HepG2 (cell line): ENCODE data around the gene ZNF430. TPM values are rescaled to one million over a fixed set of nuclear protein-coding genes. Genes with fewer than 3 reads are reported as not detected.
A peak's percentile ranks its signal among the peaks of the same experiment; 100 is the strongest.

ENCODE experiments used
- BCL6 ChIP-seq: IDR thresholded peaks from 2 replicates; pipeline ENCODE4 v1.6.1; 2016; ENCODE audit warnings: missing genetic modification reagents, missing compliant biosample characterization
- CHD2 ChIP-seq: IDR thresholded peaks from 2 replicates; pipeline ENCODE4 v1.6.1; 2011; ENCODE audit warnings: low read depth, low read length, improper control_type of control experiment
- FOXA1 ChIP-seq, 2 experiments: fragments of 450-650 bp in 1 of 2; sonication (generic) in 1 of 2; formaldehyde crosslinking in 1 of 2; IDR thresholded peaks; 2 replicates each; pipeline versions ENCODE4 v1.4.0 to v1.6.1; 2016 to 2020; ENCODE audit warnings: missing genetic modification reagents in 1 of 2
- IKZF4 ChIP-seq: sonication (generic); formaldehyde crosslinking; IDR thresholded peaks from 2 replicates; pipeline ENCODE4 v1.5.1; 2020; ENCODE audit warnings: borderline replicate concordance, mild to moderate bottlenecking, low read depth, missing genetic modification reagents; ENCODE audit errors: not compliant biosample characterization
- KLF15 ChIP-seq: sonication (generic); formaldehyde crosslinking; IDR thresholded peaks from 2 replicates; pipeline ENCODE4 v1.8.1; 2023; ENCODE audit warnings: borderline replicate concordance, mild to moderate bottlenecking, inconsistent platforms, missing genetic modification reagents, mixed read lengths
- MED1 ChIP-seq: sonication (generic); formaldehyde crosslinking; IDR thresholded peaks from 2 replicates; pipeline ENCODE4 v1.4.0; 2020; ENCODE audit warnings: missing genetic modification reagents
- MXD1 ChIP-seq: sonication (generic); formaldehyde crosslinking; IDR thresholded peaks from 2 replicates; pipeline ENCODE4 v1.4.0; 2020; ENCODE audit warnings: mild to moderate bottlenecking, missing genetic modification reagents
- MYC ChIP-seq: sonication (generic); formaldehyde crosslinking; IDR thresholded peaks from 2 replicates; pipeline ENCODE4 v1.9.0; 2021; ENCODE audit warnings: missing genetic modification reagents, borderline replicate concordance
- RARA ChIP-seq: IDR thresholded peaks from 2 replicates; pipeline ENCODE4 v1.6.1; 2016; ENCODE audit warnings: missing genetic modification reagents, missing compliant biosample characterization
- RNF219 ChIP-seq: sonication (generic); formaldehyde crosslinking; IDR thresholded peaks from 2 replicates; pipeline ENCODE4 v1.5.0; 2020; ENCODE audit warnings: mild to moderate bottlenecking, missing genetic modification reagents
- SCMH1 ChIP-seq: sonication (generic); formaldehyde crosslinking; IDR thresholded peaks from 2 replicates; pipeline ENCODE4 v1.9.0; 2021; ENCODE audit warnings: missing genetic modification reagents, mild to moderate bottlenecking, borderline replicate concordance
- SIN3A ChIP-seq: IDR thresholded peaks from 2 replicates; pipeline ENCODE4 v1.6.1; 2011; ENCODE audit warnings: low read depth, mild to moderate bottlenecking, control low read depth, low read length, borderline replicate concordance
- SP5 ChIP-seq: IDR thresholded peaks from 2 replicates; pipeline ENCODE4 v1.6.1; 2016; ENCODE audit warnings: low read depth, borderline replicate concordance
- STAT5B ChIP-seq: sonication (generic); formaldehyde crosslinking; IDR thresholded peaks from 2 replicates; pipeline ENCODE4 v1.4.0; 2020; ENCODE audit warnings: missing genetic modification reagents
- TFDP2 ChIP-seq: sonication (generic); formaldehyde crosslinking; IDR thresholded peaks from 2 replicates; pipeline ENCODE4 v1.4.0; 2020; ENCODE audit warnings: missing genetic modification reagents
- ZBTB25 ChIP-seq: IDR thresholded peaks from 2 replicates; pipeline ENCODE4 v1.6.1; 2018; ENCODE audit warnings: missing genetic modification reagents
- ZBTB43 ChIP-seq: sonication (generic); formaldehyde crosslinking; conservative IDR thresholded peaks from 2 replicates; pipeline ENCODE4 v1.4.0; 2020; ENCODE audit warnings: missing genetic modification reagents
- ZEB1 ChIP-seq: IDR thresholded peaks from 2 replicates; pipeline ENCODE4 v1.6.1; 2012; ENCODE audit warnings: mild to moderate bottlenecking, low read depth, inconsistent platforms; ENCODE audit not compliant: insufficient replicate concordance
- ZNF17 ChIP-seq: sonication (generic); formaldehyde crosslinking; IDR thresholded peaks from 2 replicates; pipeline ENCODE4 v1.5.0; 2020; ENCODE audit warnings: mild to moderate bottlenecking, missing genetic modification reagents
- ZNF260 ChIP-seq: sonication (generic); formaldehyde crosslinking; IDR thresholded peaks from 2 replicates; pipeline ENCODE4 v1.4.0; 2020; ENCODE audit warnings: missing genetic modification reagents, low read depth, mild to moderate bottlenecking, borderline replicate concordance
- ZNF460 ChIP-seq: sonication (generic); formaldehyde crosslinking; IDR thresholded peaks from 2 replicates; pipeline ENCODE4 v1.5.1; 2020; ENCODE audit warnings: missing genetic modification reagents, mild to moderate bottlenecking, borderline replicate concordance
- ZNF619 ChIP-seq: sonication (generic); formaldehyde crosslinking; IDR thresholded peaks from 2 replicates; pipeline ENCODE4 v1.4.0; 2020; ENCODE audit warnings: mild to moderate bottlenecking, missing genetic modification reagents
- polyA plus RNA-seq, 8 experiments: library from polyadenylated mRNA; depleted of rRNA in 3 of 8; stranded (reverse) in 7 of 8; unstranded in 1 of 8; fragments of >200 nt; fragmentation: Illumina TruSeq in 4 of 8; extraction: Trizol in 4 of 8; gene quantifications; 2 replicates each; pipeline versions ENCODE4 v1.2.1 to v1.2.3, GENCODE V29; 2011 to 2016; ENCODE audit warnings: low read depth in 4 of 8, missing spikeins in 1 of 8, mixed read lengths in 1 of 8; ENCODE audit not compliant: insufficient read depth in 1 of 8
- total RNA-seq, 5 experiments: library from RNA; depleted of rRNA; stranded (reverse); fragments of >200 nt; fragmentation: Illumina TruSeq; extraction: Trizol; gene quantifications; 2 replicates each; pipeline ENCODE4 v1.2.3, GENCODE V29; 2016; ENCODE audit warnings: low read depth in 1 of 5

ZNF430 gene
- total and polyA plus RNA-seq, 2 of the 13 experiments (the other 11 are each of a cell fraction or from before 2014, with no cell fraction given) = 4.1 to 6.9 TPM

GRCh38 chr19:21020298-21021227 lies at the start of gene ZNF430 (continued):
- no peak for TF ChIP-seq IKZF4 (CRISPR knock-in tag)
- no peak for TF ChIP-seq BCL6
- peak; percentile 88 for TF ChIP-seq TFDP2 (CRISPR knock-in tag)
- TF ChIP-seq SCMH1 = no peak
- no peak for TF ChIP-seq ZBTB25 (CRISPR knock-in tag)
- TF ChIP-seq MYC (CRISPR knock-in tag) = peak; percentile 47; the same call in 1 of the 2 replicates
- no peak for TF ChIP-seq KLF15 (CRISPR knock-in tag)
- TF ChIP-seq ZNF619 (CRISPR knock-in tag) = 0 out of 2 replicates have a peak, but pooled peaks have one; percentile 17
- no peak for TF ChIP-seq RNF219 (CRISPR knock-in tag)
- no peak for TF ChIP-seq ZBTB43 (CRISPR knock-in tag)
- TF ChIP-seq SP5 = no peak
- TF ChIP-seq MXD1 (CRISPR knock-in tag) = peak; percentile 82
- no peak for TF ChIP-seq ZNF260 (CRISPR knock-in tag)
- TF ChIP-seq STAT5B (CRISPR knock-in tag) = no peak
- TF ChIP-seq RARA (CRISPR knock-in tag) = no peak
- TF ChIP-seq CHD2 = 0 out of 2 replicates have a peak, but pooled peaks have one; percentile 39
- no peak for TF ChIP-seq ZNF17 (CRISPR knock-in tag)
- TF ChIP-seq ZNF460 (CRISPR knock-in tag) = no peak
- TF ChIP-seq FOXA1 (IDR thresholded peaks at IDR 0.05) = no peak
- TF ChIP-seq FOXA1 (CRISPR knock-in tag; IDR thresholded peaks at IDR 0.05) = no peak
- TF ChIP-seq MED1 (CRISPR knock-in tag) = 0 out of 2 replicates have a peak, but pooled peaks have one; percentile 32
- no peak for TF ChIP-seq ZEB1
- peak; percentile 92; the same call in 1 of the 2 replicates for TF ChIP-seq SIN3A
